ENCODE results near the gene ZNF750. TPM values are rescaled to one million over a fixed set of nuclear protein-coding genes. Genes with fewer than 3 reads are reported as not detected.
A peak's percentile ranks its signal among the peaks of the same experiment; 100 is the strongest.

The ZNF750 gene
- total and polyA plus RNA-seq, 2 of the 13 experiments (the other 11 are each of a cell fraction or from before 2014, with no cell fraction given) = not detected

GRCh38 chr17:82781894-82782274 lies 57.9 kb downstream of the ZNF750 start (continued):
- TF ChIP-seq ZNF746 (CRISPR knock-in tag; IDR thresholded peaks at IDR 0.05) (no peak), HMGXB4 (CRISPR knock-in tag; IDR thresholded peaks at IDR 0.05; ENCODE audit: borderline replicate concordance in 1 of 2, low read depth in 1 of 2) (peak; percentile 47 to 59; a peak in 2 of 4 replicates), CERS6 (CRISPR knock-in tag; IDR thresholded peaks at IDR 0.05) (no peak), ZBTB49 (CRISPR knock-in tag; IDR thresholded peaks at IDR 0.05; ENCODE audit: borderline replicate concordance) (0 out of 2 replicates have a peak, but pooled peaks have one; percentile 22), STAG1 (CRISPR knock-in tag; IDR thresholded peaks at IDR 0.05) (peak; percentile 99), ZNF549 (CRISPR knock-in tag; IDR thresholded peaks at IDR 0.05) (no peak), SP2 (CRISPR knock-in tag; IDR thresholded peaks at IDR 0.05) (no peak), BRCA1 (CRISPR knock-in tag; IDR thresholded peaks at IDR 0.05) (0 out of 2 replicates have a peak, but pooled peaks have one; percentile 35), DR1 (CRISPR knock-in tag; IDR thresholded peaks at IDR 0.05) (no peak), ZFP37 (CRISPR knock-in tag; IDR thresholded peaks at IDR 0.05; ENCODE audit: borderline replicate concordance) (0 out of 2 replicates have a peak, but pooled peaks have one; percentile 42), SPEN (CRISPR knock-in tag; IDR thresholded peaks at IDR 0.05; ENCODE audit: low read depth) (0 out of 2 replicates have a peak, but pooled peaks have one; percentile 32), MLX (CRISPR knock-in tag; IDR thresholded peaks at IDR 0.05) (no peak), ZNF768 (CRISPR knock-in tag; IDR thresholded peaks at IDR 0.05) (peak; percentile 51; the same call in 1 of the 2 replicates), TRIM24 (CRISPR knock-in tag; IDR thresholded peaks at IDR 0.05) (no peak), TFAP4 (IDR thresholded peaks at IDR 0.05; ENCODE audit: borderline replicate concordance, low read depth) (no peak), CEBPG (CRISPR knock-in tag; IDR thresholded peaks at IDR 0.05) (0 out of 2 replicates have a peak, but pooled peaks have one; percentile 7)
- TF ChIP-seq, protein P1, sequence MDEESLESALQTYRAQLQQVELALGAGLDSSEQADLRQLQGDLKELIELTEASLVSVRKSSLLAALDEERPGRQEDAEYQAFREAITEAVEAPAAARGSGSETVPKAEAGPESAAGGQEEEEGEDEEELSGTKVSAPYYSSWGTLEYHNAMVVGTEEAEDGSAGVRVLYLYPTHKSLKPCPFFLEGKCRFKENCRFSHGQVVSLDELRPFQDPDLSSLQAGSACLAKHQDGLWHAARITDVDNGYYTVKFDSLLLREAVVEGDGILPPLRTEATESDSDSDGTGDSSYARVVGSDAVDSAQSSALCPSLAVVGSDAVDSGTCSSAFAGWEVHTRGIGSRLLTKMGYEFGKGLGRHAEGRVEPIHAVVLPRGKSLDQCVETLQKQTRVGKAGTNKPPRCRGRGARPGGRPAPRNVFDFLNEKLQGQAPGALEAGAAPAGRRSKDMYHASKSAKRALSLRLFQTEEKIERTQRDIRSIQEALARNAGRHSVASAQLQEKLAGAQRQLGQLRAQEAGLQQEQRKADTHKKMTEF (CRISPR knock-in tag; IDR thresholded peaks at IDR 0.05) = 0 out of 2 replicates have a peak, but pooled peaks have one; percentile 28
- TF ChIP-seq, protein P2, sequence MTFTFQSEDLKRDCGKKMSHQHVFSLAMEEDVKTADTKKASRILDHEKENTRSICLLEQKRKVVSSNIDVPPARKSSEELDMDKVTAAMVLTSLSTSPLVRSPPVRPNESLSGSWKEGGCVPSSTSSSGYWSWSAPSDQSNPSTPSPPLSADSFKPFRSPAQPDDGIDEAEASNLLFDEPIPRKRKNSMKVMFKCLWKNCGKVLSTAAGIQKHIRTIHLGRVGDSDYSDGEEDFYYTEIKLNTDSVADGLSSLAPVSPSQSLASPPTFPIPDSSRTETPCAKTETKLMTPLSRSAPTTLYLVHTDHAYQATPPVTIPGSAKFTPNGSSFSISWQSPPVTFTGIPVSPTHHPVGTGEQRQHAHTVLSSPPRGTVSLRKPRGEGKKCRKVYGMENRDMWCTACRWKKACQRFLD (CRISPR knock-in tag; IDR thresholded peaks at IDR 0.05; ENCODE audit: borderline replicate concordance) = no peak
- TF ChIP-seq, protein P3, sequence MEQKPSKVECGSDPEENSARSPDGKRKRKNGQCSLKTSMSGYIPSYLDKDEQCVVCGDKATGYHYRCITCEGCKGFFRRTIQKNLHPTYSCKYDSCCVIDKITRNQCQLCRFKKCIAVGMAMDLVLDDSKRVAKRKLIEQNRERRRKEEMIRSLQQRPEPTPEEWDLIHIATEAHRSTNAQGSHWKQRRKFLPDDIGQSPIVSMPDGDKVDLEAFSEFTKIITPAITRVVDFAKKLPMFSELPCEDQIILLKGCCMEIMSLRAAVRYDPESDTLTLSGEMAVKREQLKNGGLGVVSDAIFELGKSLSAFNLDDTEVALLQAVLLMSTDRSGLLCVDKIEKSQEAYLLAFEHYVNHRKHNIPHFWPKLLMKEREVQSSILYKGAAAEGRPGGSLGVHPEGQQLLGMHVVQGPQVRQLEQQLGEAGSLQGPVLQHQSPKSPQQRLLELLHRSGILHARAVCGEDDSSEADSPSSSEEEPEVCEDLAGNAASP (CRISPR knock-in tag; IDR thresholded peaks at IDR 0.05; ENCODE audit: borderline replicate concordance) = 0 out of 2 replicates have a peak, but pooled peaks have one; percentile 38
